ENCODE results near the gene NAA40.

DNA sequence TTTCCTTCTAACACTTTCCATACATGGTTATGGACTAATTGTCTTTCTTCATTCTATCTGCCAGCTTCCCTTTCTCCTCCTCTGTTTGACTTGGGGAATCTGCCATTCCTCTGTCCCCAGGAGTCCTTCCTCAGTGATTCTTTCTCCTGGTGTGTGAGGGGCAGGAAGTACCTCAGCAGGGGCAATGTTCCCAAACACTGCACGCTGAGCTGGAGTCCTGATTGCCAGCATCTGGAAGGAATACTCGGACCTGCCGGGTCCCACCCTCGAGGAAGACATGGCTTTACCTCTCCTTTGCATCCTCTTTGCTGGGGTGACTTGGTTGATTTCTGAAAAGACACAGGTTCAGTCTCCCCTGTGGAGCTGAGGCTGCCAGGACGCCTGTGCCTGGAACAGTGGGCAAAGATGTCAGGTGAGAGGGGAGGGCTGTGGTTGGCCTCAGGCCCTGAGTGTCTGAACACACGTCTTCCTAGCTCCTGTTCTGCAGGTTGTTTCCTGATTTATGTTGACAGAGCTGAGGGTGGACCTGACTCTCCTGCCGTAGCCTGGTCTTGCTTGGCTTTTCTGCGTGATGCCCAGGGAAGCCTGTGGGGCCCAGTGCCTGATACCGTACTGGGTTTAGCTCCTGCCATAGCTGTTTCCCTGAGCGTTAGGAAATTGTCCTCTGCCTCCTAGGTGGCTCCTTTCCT lies 39.9 kb downstream of the NAA40 start:
- TF ChIP-seq CTCF (IDR thresholded peaks at IDR 0.05) (no peak), POLR2A (IDR thresholded peaks at IDR 0.05) (no peak)
